Daoy (cell line): ENCODE measurements around the gene TAF11. TPM values are rescaled to one million over a fixed set of nuclear protein-coding genes. Genes with fewer than 3 reads are reported as not detected.
"Not testable (repeated sequence)": the region's sequence is repeated elsewhere in the genome, so short reads cannot be mapped to it uniquely, and the experiment has no call there.

Source experiments
- DNase-seq: peaks from one replicate; pipeline ENCODE4 v3.0.0-alpha.2; 2015; ENCODE audit warnings: low read depth
- total RNA-seq: library from RNA; depleted of rRNA; stranded (reverse); fragments of >200 nt; shearing (Covaris generic); gene quantifications from 2 replicates; pipeline ENCODE4 v1.2.3, GENCODE V29; 2014

Gene TAF11
- total RNA-seq, 1 experiment from 2014 or later = 72.7 TPM

DNA sequence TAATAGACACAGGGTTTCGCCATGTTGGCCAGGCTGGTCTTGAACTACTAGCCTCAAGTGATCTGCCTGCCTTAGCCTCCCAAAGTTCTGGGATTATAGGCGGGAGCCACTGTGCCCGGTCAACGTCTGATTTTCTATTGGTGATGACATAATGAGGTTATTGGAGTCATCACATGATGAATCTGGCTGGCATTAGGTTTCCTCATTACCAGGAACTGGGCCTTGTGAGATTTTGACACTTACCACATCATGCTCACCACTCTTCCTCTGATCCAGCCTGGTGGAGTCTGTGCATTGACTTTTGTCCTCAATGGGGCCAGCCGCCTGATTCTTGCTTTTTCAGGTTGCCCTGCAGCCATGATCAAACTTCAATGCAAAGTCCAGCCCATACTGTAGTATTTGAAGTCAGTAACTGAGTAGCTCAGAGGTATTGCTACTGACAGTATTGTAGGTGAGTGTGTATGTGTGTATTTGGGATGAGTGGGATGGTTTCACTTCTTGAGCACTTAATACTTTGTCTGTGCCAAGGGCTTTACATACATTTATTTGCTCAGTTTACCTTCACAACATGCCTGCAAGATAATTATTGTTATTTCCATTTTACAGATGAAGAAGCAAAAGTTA lies 17.3 kb upstream of the TAF11 start:
- DNase-seq = no peak

DNA sequence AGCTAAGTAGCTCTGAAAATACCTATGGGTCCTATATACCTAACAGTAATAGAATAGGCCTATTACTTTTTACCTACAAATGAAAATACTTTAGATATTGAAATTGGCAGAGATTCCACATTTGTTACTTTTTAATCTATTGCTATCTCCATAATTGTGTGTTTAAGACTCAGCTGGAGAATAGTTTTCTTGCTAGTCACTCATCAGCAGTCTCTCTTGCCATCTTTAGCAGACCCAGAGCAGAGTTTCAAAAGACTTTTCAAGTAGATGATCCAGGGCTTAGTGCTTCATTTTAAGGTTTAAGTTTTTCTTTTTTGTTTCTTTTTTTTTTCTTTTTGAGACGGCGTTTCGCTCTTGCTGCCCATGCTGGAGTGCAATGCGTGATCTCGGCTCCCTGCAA lies 14.1 kb upstream of the TAF11 start:
- no peak for DNase-seq

DNA sequence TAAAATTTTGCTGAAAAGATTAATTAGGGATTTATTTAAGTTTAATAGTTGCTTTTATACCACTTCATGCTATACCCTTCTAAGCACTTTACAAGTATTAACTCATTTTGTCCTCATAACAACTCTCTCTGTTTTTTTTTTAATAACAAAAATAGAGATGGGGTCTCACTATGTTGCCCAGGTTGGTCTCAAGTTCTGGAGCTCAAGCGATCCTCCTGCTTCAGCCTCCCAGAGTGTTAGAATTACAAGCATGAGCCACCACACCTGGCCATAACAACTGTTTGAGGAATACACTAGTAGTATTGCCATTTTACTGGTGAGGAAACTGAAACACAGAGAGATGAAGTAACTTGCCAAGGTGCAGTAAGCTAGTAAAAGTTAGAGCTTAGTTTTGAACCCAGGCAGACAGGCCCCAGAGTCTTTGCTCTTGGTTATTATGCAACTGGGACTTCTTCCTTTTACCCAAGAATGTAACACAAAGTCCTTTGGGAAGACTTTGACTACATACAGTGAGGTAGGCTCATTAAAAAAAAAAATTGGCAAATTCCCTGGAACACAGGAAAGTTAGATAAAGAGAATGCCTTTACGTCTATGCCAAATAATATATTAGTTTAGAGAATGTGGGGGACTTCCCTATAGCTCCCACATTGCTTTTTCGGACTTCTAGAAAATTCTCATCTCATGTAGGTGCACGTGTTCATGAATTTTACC lies 12.6 kb upstream of the TAF11 start:
- DNase-seq = no peak

DNA sequence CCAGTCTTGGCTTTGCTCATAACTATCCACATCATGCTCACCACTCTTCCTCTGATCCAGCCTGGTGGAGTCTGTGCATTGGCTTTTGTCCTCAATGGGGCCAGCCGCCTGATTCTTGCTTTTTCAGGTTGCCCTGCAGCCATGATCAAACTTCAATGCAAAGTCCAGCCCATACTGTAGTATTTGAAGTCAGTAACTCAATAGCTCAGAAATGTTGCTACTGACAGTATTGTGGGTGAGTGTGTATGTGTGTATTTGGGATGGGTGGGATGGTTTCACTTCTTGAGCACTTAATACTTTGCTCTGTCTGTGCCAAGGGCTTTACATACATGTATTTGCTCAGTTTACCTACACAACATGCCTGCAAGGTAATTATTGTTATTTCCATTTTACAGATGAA lies 11.9 kb upstream of the TAF11 start:
- DNase-seq = not testable (repeated sequence)

DNA sequence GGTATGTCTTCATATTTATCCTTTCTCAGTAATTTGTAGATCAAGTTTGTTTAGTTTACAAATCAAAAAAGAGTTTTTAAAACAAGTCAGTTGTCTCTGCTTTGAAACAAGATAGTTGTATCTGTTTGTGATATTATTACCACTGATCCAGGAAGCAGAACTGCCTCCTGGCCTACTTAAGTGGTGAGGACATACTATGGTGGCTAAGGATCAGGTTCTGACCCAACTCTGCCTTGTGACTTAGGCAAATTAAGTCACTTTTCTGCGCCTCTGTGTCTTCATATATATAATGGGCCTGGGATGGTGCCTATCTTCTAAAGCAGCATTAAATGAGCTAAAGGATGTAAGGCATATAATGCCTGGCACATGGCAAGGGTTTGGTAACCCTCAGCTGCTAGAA lies 9.9 kb upstream of the TAF11 start:
- DNase-seq = no peak

DNA sequence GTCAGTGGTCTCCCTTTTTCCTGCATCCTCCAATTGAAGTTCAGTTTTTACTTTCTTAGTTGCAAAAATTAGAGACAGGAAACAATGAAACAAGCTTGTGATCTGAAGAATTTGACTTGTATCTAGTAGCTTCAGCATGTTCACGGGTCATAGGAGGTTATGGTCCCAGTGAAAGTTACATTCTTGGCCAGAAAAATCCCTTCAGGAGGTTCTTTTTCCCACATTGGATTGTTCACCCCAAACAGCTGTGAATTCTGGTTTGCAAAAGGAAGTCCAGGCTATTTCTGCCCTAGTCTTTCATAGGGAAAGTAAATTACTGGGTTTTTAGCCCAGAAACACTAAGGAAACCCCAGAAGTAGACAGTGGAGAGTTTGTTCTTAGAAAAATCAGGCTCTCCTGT lies 9.3 kb upstream of the TAF11 start:
- no peak for DNase-seq

DNA sequence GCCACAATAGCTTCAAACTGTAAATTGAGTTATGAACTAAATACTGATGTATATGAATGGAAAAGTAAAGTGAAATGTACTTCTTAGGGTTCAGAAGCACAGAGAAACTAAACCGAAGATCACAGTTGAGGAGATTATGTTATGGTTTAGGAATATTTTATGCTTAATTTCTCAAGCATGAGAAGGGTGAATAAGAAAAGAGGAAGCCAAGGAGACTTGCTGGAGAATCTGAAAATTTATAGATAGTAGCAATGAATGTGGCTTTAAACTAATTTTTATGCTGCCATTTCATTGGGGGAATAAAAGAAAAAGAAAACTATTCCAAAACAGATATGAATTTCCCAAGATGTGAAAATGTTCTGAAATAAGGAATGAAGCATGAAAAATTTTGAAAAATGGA lies 6.9 kb upstream of the TAF11 start:
- no peak for DNase-seq

DNA sequence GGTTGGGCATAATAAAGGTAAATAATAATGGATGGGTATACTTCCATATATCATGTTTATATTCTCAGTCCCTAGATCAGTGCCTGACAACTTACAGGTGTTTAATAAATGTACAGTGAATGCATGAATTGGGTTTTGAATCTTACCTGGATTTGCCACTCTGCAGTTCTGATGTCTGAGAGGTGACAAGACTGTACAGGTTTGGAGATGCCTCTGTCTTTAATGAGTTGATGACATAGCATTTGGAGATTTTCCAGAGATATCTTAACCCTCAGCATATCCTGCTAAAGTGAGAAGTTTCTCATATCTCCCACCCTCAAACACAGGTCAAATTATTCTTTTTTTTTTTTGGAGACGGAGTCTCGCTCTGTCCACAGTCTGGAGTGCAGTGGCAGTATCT lies 3.5 kb upstream of the TAF11 start:
- no peak for DNase-seq

DNA sequence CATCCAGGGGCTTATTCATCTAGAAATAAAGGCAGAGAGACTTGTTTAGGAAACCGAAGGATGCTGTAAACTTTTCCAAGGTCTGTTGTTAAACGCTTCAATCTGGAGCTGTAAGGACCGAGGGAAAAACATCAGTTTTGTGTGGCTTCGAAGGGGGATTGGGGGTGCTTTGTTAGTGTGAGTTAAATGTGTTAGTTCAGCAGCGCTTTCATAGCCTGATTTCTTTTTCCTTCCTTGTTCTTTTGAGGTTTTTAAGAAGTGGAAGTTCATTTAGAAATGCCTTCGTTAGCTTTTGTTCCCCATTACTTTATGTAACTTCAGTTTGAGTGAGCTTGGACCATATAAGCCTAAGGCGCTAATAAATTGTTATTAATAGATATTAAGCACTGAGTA lies 2.7 kb upstream of the TAF11 start:
- DNase-seq = no peak

DNA sequence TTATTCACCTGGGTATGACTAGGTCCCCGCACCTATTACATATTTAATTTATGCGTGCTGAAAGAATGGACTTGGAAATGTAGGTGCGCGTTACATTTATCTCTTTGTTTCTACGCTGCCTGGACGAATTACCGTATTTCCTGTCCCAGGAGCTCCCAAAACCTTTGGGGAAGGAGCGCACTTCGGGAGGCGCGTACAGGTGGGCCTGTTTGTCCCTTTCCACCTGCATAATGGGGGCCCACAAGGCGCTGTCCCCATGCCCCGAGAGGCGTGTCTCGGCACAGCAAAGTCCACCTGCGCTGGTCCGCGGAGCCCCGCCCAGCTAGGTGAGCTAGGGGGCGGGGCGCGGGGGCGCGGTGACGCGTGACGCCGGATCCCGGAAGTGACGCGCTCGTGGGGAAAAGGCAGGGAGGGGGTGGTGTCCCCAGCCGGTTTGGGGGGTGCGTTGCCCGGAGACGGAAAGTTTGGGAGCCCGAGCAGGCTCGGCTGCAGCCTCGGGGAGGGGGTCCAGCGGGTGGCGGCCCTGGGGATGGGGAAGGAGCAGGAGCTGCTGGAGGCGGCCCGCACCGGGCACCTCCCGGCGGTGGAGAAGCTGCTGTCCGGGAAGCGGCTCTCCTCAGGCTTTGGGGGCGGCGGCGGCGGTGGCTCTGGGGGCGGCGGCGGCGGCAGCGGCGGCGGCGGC lies 1.2 kb upstream of the TAF11 start, which contains the start of gene ANKS1A:
Gene ANKS1A, plus strand, starts transcription at position 382 of the 682 bp plus-strand sequence. Its CDS starts 148 bp downstream, at position 530.
- peak; percentile 86 for DNase-seq

DNA sequence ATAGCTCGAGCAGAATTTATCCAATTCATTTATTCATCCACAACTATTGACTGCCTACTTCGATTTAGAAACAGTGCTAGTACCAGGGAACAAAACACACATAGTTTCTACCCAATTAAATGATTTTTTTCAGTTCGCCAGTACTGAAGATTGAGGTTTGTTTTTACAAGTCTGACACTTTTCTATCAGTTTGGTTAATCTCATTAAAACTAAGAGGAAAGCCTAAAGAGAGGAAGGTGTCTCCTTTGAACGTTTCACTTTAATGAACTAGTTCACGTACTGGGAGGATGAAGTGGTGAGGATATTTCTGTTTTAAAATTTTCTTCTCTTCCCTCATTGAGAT lies 643 bp upstream of the TAF11 start:
- no peak for DNase-seq

DNA sequence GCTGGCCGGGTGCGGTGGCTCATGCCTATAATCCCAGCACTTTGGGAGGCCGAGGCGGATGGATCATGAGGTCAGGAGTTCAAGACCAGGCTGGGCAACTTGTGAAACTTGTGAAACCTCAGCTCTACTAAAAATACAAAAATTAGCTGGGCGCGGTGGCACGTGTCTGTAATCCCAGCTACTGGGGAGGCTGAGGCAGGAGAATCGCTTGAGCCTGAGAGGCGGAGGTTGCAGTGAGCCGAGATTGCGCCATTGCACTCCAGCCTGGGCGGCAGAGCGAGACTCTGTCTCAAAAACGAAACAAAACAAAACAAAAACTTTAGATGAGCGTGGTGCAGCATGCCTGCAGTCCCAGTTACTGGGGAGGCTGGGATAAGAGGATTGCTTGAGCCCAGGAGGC lies 2.0 kb downstream of the TAF11 start:
- not testable (repeated sequence) for DNase-seq

DNA sequence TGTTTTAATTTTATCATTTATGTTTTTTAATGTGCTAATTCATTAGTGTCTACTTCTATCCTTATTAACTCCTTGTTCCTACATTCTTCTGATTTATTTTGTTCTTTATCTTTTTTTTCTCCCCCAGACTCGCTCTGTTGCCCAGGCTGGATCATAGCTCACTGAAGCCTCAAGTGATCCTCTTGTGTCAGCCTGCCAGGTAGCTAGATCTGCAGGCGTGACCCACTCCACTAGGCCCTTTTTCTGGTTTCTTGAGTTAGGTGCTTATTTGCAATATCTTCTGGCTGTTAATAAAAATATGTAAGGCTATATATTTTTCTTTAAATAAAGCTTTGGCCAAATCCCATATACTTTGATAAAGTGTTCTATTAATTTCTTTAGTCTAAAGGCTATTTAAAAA lies 2.8 kb downstream of the TAF11 start:
- DNase-seq = no peak

DNA sequence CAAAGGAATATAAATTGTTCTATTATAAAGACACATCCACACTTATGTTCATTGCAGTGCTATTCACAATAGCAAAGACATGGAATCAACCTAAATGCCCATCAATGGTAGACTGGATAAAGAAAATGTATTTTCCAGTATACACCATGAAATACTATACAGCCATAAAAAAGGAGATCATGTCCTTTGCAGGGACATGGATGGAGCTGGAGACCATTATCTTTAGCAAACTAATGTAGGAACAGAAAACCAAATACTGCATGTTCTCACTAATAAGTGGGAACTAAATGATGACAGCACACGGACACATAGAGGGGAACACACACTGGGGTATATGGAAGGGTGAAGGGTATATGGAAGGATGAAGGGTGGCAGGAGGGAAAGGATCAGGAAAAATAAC lies 3.8 kb downstream of the TAF11 start:
- not testable (repeated sequence) for DNase-seq

DNA sequence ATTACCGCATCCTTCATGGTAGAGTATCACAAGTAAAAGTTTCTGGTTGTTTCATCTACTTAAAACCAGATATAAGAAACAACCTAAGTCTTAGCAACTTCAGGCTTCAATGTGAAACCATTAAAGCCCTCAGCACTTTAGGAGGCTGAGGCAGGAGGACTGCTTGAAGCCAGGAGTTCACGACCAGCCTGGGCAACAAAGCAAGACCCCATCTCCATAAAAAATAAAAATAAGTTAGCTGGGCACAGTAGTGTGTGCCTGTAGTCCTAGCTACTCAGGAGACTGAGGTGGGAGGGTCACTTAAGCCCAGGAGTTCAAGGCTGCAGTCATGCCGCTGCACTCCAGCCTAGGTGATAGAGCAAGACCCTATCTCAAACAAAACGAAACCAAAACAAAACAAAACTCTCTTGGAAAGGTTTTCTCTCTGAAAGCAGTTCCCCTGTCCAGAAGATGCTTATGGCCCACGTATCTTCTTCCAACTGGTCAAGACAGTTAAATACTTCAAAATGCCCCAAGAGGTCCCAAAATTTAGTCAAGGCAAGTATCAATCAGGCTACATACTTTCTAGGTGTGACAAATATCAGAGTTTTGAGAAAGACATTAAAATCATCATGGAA lies 9.9 kb downstream of the TAF11 start:
- DNase-seq = no peak

DNA sequence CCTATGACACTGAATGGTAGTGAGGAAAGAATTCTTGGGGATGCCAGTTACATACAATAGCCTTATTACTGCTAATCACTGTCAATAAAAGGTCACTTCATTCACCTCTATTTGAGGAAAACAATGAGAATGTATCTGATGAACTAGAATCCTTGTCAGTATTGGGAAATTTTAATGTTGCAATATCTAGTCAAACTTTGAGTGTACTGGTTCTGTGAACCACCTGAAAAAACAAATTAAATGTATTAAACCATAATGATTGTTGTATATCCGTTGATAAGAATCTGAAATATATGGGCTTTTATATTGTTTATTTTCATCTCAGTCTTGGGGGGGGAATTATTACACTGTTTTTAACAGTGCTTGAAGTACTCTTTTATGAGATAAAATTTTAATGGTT lies 10.6 kb downstream of the TAF11 start:
- DNase-seq = no peak

DNA sequence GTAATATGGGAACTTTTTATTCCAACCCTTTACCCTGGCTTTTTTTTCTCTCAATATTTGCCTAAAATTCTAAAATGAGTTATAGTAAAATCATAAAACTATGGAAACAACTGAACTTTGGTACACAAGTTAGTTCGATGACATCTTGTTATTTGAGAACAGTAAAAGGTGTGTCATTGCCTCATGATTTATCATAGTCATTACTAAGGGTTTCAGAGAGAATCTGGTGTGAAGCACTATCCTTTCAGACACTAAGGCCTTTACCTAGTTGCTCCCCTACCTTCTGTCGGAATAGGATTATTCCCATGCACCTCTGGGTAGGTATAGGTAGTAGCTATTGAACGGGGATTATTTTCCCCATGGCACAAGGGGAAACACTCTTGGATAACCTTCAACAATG lies 11.4 kb downstream of the TAF11 start:
- no peak for DNase-seq

DNA sequence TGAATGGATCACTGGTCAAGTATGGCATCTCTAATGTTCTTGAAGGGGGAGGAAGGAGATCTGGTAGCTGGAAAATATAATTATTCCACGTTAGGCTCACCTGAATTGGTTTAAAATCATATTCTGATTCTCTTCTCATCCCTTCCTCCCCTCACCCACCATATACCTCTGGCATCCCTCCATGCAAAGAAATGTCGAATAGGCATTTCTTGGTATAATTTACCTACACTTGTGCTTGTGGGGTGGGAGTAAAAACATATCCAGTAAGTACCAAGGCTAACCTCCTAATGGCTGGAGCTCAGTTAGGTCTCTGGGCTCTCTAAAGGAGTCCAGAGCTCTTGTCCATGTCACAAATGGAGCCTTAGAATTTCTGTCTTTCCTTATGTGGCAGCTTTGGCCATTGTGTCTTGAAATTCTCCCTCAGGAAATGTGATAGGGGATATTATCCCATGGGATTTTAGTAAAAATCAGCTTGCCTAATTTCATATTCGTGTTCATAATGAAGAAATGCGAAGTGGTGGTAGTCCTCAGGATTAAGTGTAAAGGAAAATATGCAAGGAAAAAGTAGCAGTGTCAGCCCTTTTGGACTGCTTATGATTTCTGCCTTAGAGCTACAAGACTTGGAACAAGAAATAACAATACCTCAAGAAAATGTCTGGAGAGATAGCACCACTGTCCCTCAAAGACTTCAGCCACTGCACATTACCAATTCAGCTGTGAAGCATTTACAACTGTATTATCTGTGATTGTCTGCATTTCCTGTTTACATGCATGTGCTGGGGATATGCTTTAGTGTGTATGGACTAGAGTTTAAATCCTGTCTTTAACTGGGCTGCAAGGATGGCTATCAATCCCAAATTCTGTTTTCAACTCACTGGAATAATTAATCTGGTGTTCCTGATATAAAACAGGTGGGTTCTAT lies 12.3 kb downstream of the TAF11 start:
- no peak for DNase-seq

DNA sequence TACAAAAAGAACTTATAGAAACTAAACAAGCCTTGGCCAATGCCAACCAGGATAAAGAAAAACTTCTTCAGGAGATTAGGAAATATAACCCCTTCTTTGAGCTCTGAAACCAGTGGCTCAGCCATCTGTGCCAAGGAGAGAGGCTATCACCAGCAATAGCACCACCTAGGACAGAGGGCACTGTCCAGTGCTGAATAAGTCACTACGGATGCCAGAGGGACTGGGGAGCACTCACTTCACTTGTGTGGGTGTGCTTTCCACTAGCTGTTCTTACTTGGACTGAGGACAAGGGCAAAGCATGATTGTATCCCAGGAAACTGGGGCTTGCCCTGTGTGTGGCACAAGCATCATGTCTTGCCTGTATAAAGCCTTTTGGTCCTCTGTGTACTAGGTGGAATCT lies 15.5 kb downstream of the TAF11 start:
- no peak for DNase-seq

DNA sequence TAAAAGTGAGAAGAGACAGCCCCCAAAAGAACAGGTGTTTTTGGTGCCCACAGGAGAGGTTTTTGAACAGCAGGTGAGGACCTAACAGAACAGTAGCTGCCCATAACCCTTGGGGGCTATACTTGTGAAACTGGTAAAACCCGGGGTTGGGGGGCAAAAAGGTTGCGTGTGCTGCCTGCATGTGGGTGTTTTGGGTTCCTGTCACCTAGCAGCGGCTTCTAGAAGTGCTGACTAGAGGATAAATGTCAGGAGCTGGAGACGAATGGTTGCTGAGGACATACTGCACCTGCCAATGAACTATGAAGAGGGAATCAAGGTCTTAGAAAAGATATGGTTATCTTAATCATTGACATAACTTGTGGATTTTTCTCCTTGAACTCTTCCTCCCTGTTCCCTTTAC lies 16.0 kb downstream of the TAF11 start:
- DNase-seq = no peak

DNA sequence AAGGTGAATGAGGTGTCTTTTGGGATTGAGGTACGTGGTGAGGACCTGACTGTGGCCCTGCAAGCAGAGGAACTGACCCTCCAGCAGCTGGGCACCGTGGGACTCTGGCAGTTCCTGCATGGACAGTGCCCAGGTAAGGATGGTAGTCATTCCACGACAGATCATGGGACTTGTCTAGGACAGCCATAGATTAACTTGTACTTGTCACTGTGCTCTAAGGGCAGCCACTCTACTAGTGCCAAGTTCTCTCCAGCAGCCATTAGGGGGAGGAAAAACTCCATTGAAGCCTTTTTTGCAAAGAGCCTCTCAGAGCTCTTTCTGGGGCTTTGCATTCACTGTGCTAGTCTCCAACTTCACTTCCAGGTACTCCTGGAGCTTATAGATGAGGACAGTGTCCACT lies 20.4 kb downstream of the TAF11 start:
- no peak for DNase-seq

DNA sequence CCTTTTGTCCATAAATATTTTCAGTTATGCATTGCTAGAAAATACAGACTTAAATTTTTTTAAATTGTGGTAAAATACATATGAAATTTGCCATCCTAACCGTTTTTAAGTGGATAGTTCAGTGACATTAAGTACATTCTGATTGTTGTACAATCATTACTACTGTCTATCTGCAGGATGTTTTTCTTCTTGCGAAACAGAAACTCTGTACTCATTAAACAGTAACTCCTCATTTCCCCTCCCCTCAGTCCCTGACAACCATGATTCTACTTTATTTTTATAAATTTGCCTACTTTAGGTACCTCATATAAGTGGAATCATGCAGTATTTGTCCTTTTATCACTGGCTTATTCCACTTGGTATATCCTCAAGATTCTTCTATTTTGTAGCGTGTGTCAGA lies 21.3 kb downstream of the TAF11 start:
- DNase-seq = no peak
